Measurements from ENCODE around the gene FAM3A.

FAM3A gene

GRCh38 chrX:154482786-154483185 is 33.2 kb downstream of the FAM3A start:
- no peak for TF ChIP-seq CTCF (IDR thresholded peaks at IDR 0.05; ENCODE audit: low read depth, low read length)
- no peak overlapping the region for H3K4me3 ChIP-seq (ENCODE audit: low read depth, low read length)
- peaks cover 25% of the 10 kb centered on the region for H3K36me3 ChIP-seq
- peaks cover 8% of the 10 kb centered on the region for H3K9me3 ChIP-seq (ENCODE audit: severe bottlenecking)
- H3K27me3 ChIP-seq (ENCODE audit: insufficient read depth, low read depth, severe bottlenecking), result peaks cover 3% of the 10 kb centered on the region
- H3K27ac ChIP-seq, result no peak overlapping the region
- DNase-seq, result no peak

GRCh38 chrX:154481911-154482601 is 34.0 kb downstream of the FAM3A start:
- Histone ChIP-seq H3K9me3 (ENCODE audit: severe bottlenecking) (peaks cover 8% of the 10 kb centered on the region), H3K27ac (no peak overlapping the region), H3K4me3 (ENCODE audit: low read depth, low read length) (no peak overlapping the region), H3K36me3 (peaks cover 21% of the 10 kb centered on the region), H3K27me3 (ENCODE audit: insufficient read depth, low read depth, severe bottlenecking) (peaks cover 7% of the 10 kb centered on the region)
- no peak for DNase-seq
- 0 out of 2 replicates have a peak, but pooled peaks have one; percentile 3 for TF ChIP-seq CTCF (IDR thresholded peaks at IDR 0.05; ENCODE audit: low read depth, low read length)

GRCh38 chrX:154481195-154481594 is 34.8 kb downstream of the FAM3A start:
- peaks cover 7% of the 10 kb centered on the region for H3K27me3 ChIP-seq (ENCODE audit: insufficient read depth, low read depth, severe bottlenecking)
- no peak for DNase-seq
- H3K9me3 ChIP-seq (ENCODE audit: severe bottlenecking), result peaks cover 8% of the 10 kb centered on the region
- no peak for TF ChIP-seq CTCF (IDR thresholded peaks at IDR 0.05; ENCODE audit: low read depth, low read length)
- H3K36me3 ChIP-seq, result peaks cover 21% of the 10 kb centered on the region
- H3K27ac ChIP-seq, result no peak overlapping the region
- no peak overlapping the region for H3K4me3 ChIP-seq (ENCODE audit: low read depth, low read length)

GRCh38 chrX:154478728-154479622 is 37.1 kb downstream of the FAM3A start, which contains the start of gene LAGE3:
TSS of gene LAGE3 (minus strand) at chrX:154479281. CDS start at chrX:154478915, 366 bp downstream.
- peaks cover 7% of the 10 kb centered on the region for H3K27me3 ChIP-seq (ENCODE audit: insufficient read depth, low read depth, severe bottlenecking)
- peak within 1 kb of the TSS; percentile 44 for H3K27ac ChIP-seq
- peak; percentile 95 for DNase-seq
- no peak for TF ChIP-seq CTCF (IDR thresholded peaks at IDR 0.05; ENCODE audit: low read depth, low read length)
- peaks cover 14% of the 10 kb centered on the region for H3K36me3 ChIP-seq
- peaks cover 8% of the 10 kb centered on the region for H3K9me3 ChIP-seq (ENCODE audit: severe bottlenecking)
- H3K4me3 ChIP-seq (ENCODE audit: low read depth, low read length), result peak within 1 kb of the TSS; percentile 39

- H3K27me3 ChIP-seq (ENCODE audit: insufficient read depth, low read depth, severe bottlenecking), result peaks cover 7% of the 10 kb centered on the region
- no peak for TF ChIP-seq CTCF (IDR thresholded peaks at IDR 0.05; ENCODE audit: low read depth, low read length)
- peak overlapping the region; percentile 39 for H3K4me3 ChIP-seq (ENCODE audit: low read depth, low read length)
- peak overlapping the region; percentile 44 for H3K27ac ChIP-seq
- H3K9me3 ChIP-seq (ENCODE audit: severe bottlenecking), result peaks cover 8% of the 10 kb centered on the region
- DNase-seq, result no peak
- H3K36me3 ChIP-seq, result peaks cover 12% of the 10 kb centered on the region
Measured at GRCh38 chrX:154477891-154478477, 38.0 kb downstream of the FAM3A start.
